Ascending aorta (tissue), 2 donors: ENCODE data around the gene APC. TPM values are rescaled to one million over a fixed set of nuclear protein-coding genes. Genes with fewer than 3 reads are reported as not detected.

Experiments used
- DNase-seq, 2 donors: peaks; one replicate each; pipeline ENCODE4 v3.0.0-alpha.2; 2019; ENCODE audit warnings: low spot score in 2 of 2
- H3K27ac ChIP-seq, 2 donors: fragments of 200-600 bp; sonication (generic); one replicate each; pipeline ENCODE4 v1.5.1; 2016 to 2017; ENCODE audit warnings: mild to moderate bottlenecking in 1 of 2
- H3K27me3 ChIP-seq: fragments of 200-600 bp; sonication (generic); one replicate; pipeline ENCODE4 v1.5.1; 2017
- H3K36me3 ChIP-seq, 2 donors: fragments of 200-600 bp; sonication (generic); one replicate each; pipeline ENCODE4 v1.5.1; 2016
- H3K4me1 ChIP-seq, 2 donors: fragments of 200-600 bp; sonication (generic); one replicate each; pipeline ENCODE4 v1.5.1; 2016 to 2017; ENCODE audit warnings: mild to moderate bottlenecking in 1 of 2
- H3K4me3 ChIP-seq, 2 donors: fragments of 200-600 bp; sonication (generic); one replicate each; pipeline ENCODE4 v1.5.1; 2016 to 2017; ENCODE audit warnings: mild to moderate bottlenecking in 1 of 2
- H3K9me3 ChIP-seq, 2 donors: fragments of 200-600 bp; sonication (generic); one replicate each; pipeline ENCODE4 v1.5.1; 2016
- CTCF ChIP-seq, 3 experiments: fragments of 200-600 bp in 2 of 3; fragments of 450-650 bp in 1 of 3; sonication (generic) in 2 of 3; IDR thresholded peaks; one replicate each; pipeline ENCODE4 v1.5.1; 2016 to 2019; ENCODE audit warnings: antibody characterized with exemption in 3 of 3, mild to moderate bottlenecking in 1 of 3, moderate library complexity in 1 of 3
- intact Hi-C: fragments of 100-400 bp; cut with DNase I; formaldehyde crosslinking; loops from one replicate; pipeline ENCODE4 v1.15.1; 2023
- total RNA-seq: library from RNA; depleted of rRNA; stranded (reverse); fragments of >200 nt; gene quantifications from one replicate; pipeline ENCODE4 v1.1.0, GENCODE V29; 2016

APC gene
- total RNA-seq, 1 donor from 2014 or later = 197 TPM

DNA sequence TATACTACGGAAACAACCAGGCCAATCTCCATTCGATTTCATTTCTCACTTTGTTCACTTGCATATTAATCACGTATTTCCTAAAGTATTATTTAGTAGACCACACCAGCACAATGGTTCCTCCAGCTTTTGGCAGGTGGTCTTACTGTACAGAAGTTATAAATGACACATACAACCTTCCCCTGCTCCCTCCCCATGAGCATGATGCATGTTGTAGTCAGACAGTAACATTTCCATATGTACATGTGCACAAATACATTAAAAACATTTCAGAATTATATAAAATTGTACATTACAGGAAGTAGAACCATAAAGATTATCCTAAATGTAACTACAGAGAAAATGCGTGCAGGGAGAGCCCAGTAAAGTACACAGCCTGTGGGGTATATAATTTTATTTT lies 140.4 kb downstream of the APC start:
- intact Hi-C loops = no loop called here
- no peak for TF ChIP-seq CTCF (IDR thresholded peaks at IDR 0.05)
- DNase-seq = no peak
- H3K4me1 ChIP-seq = no peaks in the 10 kb centered on the region
- H3K27me3 ChIP-seq = no peaks in the 10 kb centered on the region
- no peak overlapping the region for H3K27ac ChIP-seq
- H3K36me3 ChIP-seq = peaks cover 11 to 50% of the 10 kb centered on the region in 2 donors
- no peak overlapping the region for H3K4me3 ChIP-seq
- no peaks in the 10 kb centered on the region for H3K9me3 ChIP-seq

GRCh38 chr5:112878760-112879159 lies 141.1 kb downstream of the APC start:
- H3K9me3 ChIP-seq = no peaks in the 10 kb centered on the region
- no peak overlapping the region for H3K4me3 ChIP-seq
- intact Hi-C loops = no loop called here
- peaks cover 17 to 56% of the 10 kb centered on the region in 2 donors for H3K36me3 ChIP-seq
- no peaks in the 10 kb centered on the region for H3K27me3 ChIP-seq
- DNase-seq = no peak
- TF ChIP-seq CTCF (IDR thresholded peaks at IDR 0.05) = no peak
- H3K27ac ChIP-seq = no peak overlapping the region
- H3K4me1 ChIP-seq = no peaks in the 10 kb centered on the region

DNA sequence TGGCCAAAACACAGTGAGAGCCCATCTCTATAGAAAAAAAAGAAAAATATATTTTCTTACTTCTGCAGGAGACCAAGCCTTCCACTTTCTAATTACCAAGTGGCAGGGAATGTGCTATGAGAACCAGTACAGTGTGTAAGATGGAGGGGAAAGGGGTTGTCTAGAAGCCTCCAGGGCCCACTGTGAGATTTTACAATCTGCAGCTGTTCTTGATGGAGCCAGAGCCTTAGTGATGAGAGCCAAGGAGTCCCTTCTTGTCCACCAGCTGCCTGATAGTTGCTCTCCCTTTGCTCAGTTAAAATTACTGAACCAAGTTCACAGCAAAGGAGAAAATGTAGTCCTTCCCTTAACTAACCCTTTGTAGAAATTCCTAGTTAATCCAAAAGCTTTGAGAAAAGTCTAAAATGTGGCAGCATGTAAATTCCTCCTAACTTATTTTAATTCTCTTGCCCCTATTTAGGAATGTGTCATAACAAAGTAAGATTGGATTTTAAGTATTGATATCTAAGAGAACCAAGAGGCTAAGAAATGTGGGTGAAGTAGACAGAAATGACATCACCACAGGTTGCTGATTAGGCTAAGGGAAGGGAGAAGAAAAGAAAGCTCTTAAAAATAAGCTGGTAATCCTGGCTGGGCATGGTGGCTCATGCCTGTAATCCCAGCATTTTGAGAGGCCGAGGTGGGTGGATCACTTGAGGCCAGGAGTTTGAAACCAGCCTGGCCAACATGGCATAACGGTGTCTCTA lies 142.7 kb downstream of the APC start:
- TF ChIP-seq CTCF (IDR thresholded peaks at IDR 0.05) = no peak
- no peaks in the 10 kb centered on the region for H3K27me3 ChIP-seq

DNA sequence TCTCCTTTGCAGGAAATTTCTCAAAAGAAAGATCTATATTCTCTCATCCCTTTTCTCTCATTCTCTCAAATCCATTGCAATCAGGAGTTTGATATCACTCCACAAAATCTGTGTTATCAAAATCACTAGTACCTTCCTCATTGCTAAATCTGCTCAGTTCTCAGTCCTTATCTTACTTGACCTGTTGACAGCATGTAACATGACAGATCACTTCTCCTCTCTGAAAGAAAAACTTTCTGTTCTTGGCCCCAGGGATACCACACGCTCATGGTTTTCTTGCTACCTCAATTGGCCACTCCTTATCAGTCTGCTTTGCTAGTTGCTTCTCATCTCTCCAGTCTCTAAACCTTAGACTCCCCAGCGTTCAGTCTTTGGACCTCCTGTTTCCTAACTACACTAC lies 145.5 kb downstream of the APC start:
- intact Hi-C loops = no loop called here
- TF ChIP-seq CTCF (IDR thresholded peaks at IDR 0.05) = no peak
- Histone ChIP-seq H3K4me3 (no peak overlapping the region), H3K9me3 (no peaks in the 10 kb centered on the region), H3K27me3 (no peaks in the 10 kb centered on the region), H3K27ac (no peak overlapping the region), H3K36me3 (peaks cover 41 to 73% of the 10 kb centered on the region in 2 donors), H3K4me1 (no peaks in the 10 kb centered on the region)
- no peak for DNase-seq

More for the DNA sequence above, 142.7 kb downstream of the APC start:
- H3K4me3 ChIP-seq = no peak overlapping the region
- no peak overlapping the region for H3K27ac ChIP-seq
- H3K36me3 ChIP-seq = peaks cover 32 to 70% of the 10 kb centered on the region in 2 donors
- no peak for DNase-seq
- no peaks in the 10 kb centered on the region for H3K4me1 ChIP-seq
- intact Hi-C loops = no loop called here
- H3K9me3 ChIP-seq = no peaks in the 10 kb centered on the region

DNA sequence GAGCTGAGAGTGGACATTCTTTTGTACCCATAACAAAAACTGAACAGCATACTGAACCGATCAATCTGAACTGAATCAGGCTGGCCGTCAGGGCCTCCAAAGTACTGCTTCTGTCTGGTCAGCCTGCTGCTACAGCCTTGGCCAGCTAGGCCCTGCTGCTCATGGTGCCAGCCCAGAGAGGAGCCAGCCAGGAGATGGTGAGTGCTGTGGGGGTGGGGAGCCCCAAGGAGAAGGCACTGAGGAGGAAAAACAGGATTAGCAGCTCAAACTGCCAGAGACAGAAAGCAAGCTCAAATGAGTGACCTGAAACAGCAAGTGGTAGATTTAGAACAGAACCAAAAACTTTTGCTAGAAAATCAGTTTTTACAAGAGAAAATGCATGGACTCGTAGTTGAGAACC lies 147.3 kb downstream of the APC start:
- no peak for DNase-seq
- TF ChIP-seq CTCF (IDR thresholded peaks at IDR 0.05) = no peak
- Histone ChIP-seq H3K27me3 (no peaks in the 10 kb centered on the region), H3K4me1 (no peaks in the 10 kb centered on the region), H3K27ac (no peak overlapping the region), H3K36me3 (peaks cover 41 to 60% of the 10 kb centered on the region in 2 donors), H3K4me3 (no peak overlapping the region), H3K9me3 (no peaks in the 10 kb centered on the region)
- intact Hi-C loops = no loop called here
